Measurements from ENCODE around the gene TTC13.

TTC13 gene

GRCh38 chr1:230867101-230867902 is 111.4 kb downstream of the TTC13 start:
- no peak for TF ChIP-seq CTCF (IDR thresholded peaks at IDR 0.05; ENCODE audit: low read depth, low read length)
- DNase-seq (ENCODE audit: low read depth, low spot score), result peak; percentile 46
- H3K4me3 ChIP-seq (ENCODE audit: low read depth, low read length), result peak overlapping the region; percentile 75
- in situ Hi-C loops (cut with HindIII; ENCODE audit: low sequenced_read_pairs), result no loop called here

GRCh38 chr1:230866171-230867070 is 112.2 kb downstream of the TTC13 start:
- TF ChIP-seq CTCF (IDR thresholded peaks at IDR 0.05; ENCODE audit: low read depth, low read length), result no peak
- peak; percentile 52 for DNase-seq (ENCODE audit: low read depth, low spot score)
- in situ Hi-C loops (cut with HindIII; ENCODE audit: low sequenced_read_pairs), result no loop called here
- peak overlapping the region; percentile 75 for H3K4me3 ChIP-seq (ENCODE audit: low read depth, low read length)

GRCh38 chr1:230865062-230865817 is 113.4 kb downstream of the TTC13 start:
- no peak for DNase-seq (ENCODE audit: low read depth, low spot score)
- in situ Hi-C loops (cut with HindIII; ENCODE audit: low sequenced_read_pairs), result no loop called here
- H3K4me3 ChIP-seq (ENCODE audit: low read depth, low read length), result no peak overlapping the region
- TF ChIP-seq CTCF (IDR thresholded peaks at IDR 0.05; ENCODE audit: low read depth, low read length), result no peak

- no peak for DNase-seq (ENCODE audit: low read depth, low spot score)
- in situ Hi-C loops (cut with HindIII; ENCODE audit: low sequenced_read_pairs), result no loop called here
- no peak for TF ChIP-seq CTCF (IDR thresholded peaks at IDR 0.05; ENCODE audit: low read depth, low read length)
- no peak overlapping the region for H3K4me3 ChIP-seq (ENCODE audit: low read depth, low read length)
Observed at GRCh38 chr1:230864441-230864840, 114.2 kb downstream of the TTC13 start.

GRCh38 chr1:230863449-230863848 is 115.2 kb downstream of the TTC13 start:
- no peak for TF ChIP-seq CTCF (IDR thresholded peaks at IDR 0.05; ENCODE audit: low read depth, low read length)
- in situ Hi-C loops (cut with HindIII; ENCODE audit: low sequenced_read_pairs), result no loop called here
- no peak overlapping the region for H3K4me3 ChIP-seq (ENCODE audit: low read depth, low read length)
- no peak for DNase-seq (ENCODE audit: low read depth, low spot score)

- TF ChIP-seq CTCF (IDR thresholded peaks at IDR 0.05; ENCODE audit: low read depth, low read length), result no peak
- DNase-seq (ENCODE audit: low read depth, low spot score), result peak; percentile 86
- H3K4me3 ChIP-seq (ENCODE audit: low read depth, low read length), result no peak overlapping the region
- in situ Hi-C loops (cut with HindIII; ENCODE audit: low sequenced_read_pairs), result no loop called here
Observed at GRCh38 chr1:230861970-230862595, 116.6 kb downstream of the TTC13 start.

All from astrocyte of the spinal cord (primary cell).